ENCODE measurements around the gene SEMA4C.
A peak's percentile ranks its signal among the peaks of the same experiment; 100 is the strongest.

SEMA4C gene

GRCh38 chr2:96816836-96817702, 52.8 kb downstream of the SEMA4C start:
- in situ Hi-C loops (cut with MboI; ENCODE audit: low sequenced_read_pairs, unreplicated experiment) = no loop called here
- DNase-seq (ENCODE audit: low spot score) = no peak

GRCh38 chr2:96816127-96816835, 53.6 kb downstream of the SEMA4C start, which contains the start of gene CNNM3:
TSS of gene CNNM3 (plus strand) at chr2:96816268. CDS start at chr2:96816278, 10 bp downstream.
- peak; percentile 99 for DNase-seq (ENCODE audit: low spot score)
- peak; percentile 40 for TF ChIP-seq CTCF (IDR thresholded peaks at IDR 0.05; ENCODE audit: borderline replicate concordance, control extremely low read depth, extremely low read depth, insufficient read depth, missing control alignments)
- in situ Hi-C loops (cut with MboI; ENCODE audit: low sequenced_read_pairs, unreplicated experiment) = no loop called here

More at GRCh38 chr2:96816836-96817702, 52.8 kb downstream of the SEMA4C start:
- no peak for TF ChIP-seq CTCF (IDR thresholded peaks at IDR 0.05; ENCODE audit: borderline replicate concordance, control extremely low read depth, extremely low read depth, insufficient read depth, missing control alignments)

- peak; percentile 70 for DNase-seq (ENCODE audit: low spot score)
- in situ Hi-C loops (cut with MboI; ENCODE audit: low sequenced_read_pairs, unreplicated experiment) = no loop called here
- no peak for TF ChIP-seq CTCF (IDR thresholded peaks at IDR 0.05; ENCODE audit: borderline replicate concordance, control extremely low read depth, extremely low read depth, insufficient read depth, missing control alignments)
Observed at GRCh38 chr2:96815326-96816126, 54.4 kb downstream of the SEMA4C start.

- TF ChIP-seq CTCF (IDR thresholded peaks at IDR 0.05; ENCODE audit: borderline replicate concordance, control extremely low read depth, extremely low read depth, insufficient read depth, missing control alignments) = no peak
- in situ Hi-C loops (cut with MboI; ENCODE audit: low sequenced_read_pairs, unreplicated experiment) = no loop called here
- DNase-seq (ENCODE audit: low spot score) = no peak
Observed at GRCh38 chr2:96813656-96814055, 56.2 kb downstream of the SEMA4C start.

GRCh38 chr2:96811917-96812316, 58.0 kb downstream of the SEMA4C start:
- DNase-seq (ENCODE audit: low spot score) = no peak
- no peak for TF ChIP-seq CTCF (IDR thresholded peaks at IDR 0.05; ENCODE audit: borderline replicate concordance, control extremely low read depth, extremely low read depth, insufficient read depth, missing control alignments)
- in situ Hi-C loops (cut with MboI; ENCODE audit: low sequenced_read_pairs, unreplicated experiment) = no loop called here

GRCh38 chr2:96810783-96811192, 59.1 kb downstream of the SEMA4C start:
- TF ChIP-seq CTCF (IDR thresholded peaks at IDR 0.05; ENCODE audit: borderline replicate concordance, control extremely low read depth, extremely low read depth, insufficient read depth, missing control alignments) = no peak
- in situ Hi-C loops (cut with MboI; ENCODE audit: low sequenced_read_pairs, unreplicated experiment) = no loop called here
- no peak for DNase-seq (ENCODE audit: low spot score)
